DND-41 (cell line): ENCODE data around the gene CIDEA.

ENCODE experiments used
- CTCF ChIP-seq: IDR thresholded peaks from 2 replicates; pipeline ENCODE4 v1.5.1; 2012; ENCODE audit warnings: borderline replicate concordance, low read length, moderate library complexity, mild to moderate bottlenecking; ENCODE audit not compliant: poor library complexity, severe bottlenecking; ENCODE audit errors: extremely low read depth
- EZH2 ChIP-seq: IDR thresholded peaks from 3 replicates; pipeline ENCODE4 v1.6.1; 2012; ENCODE audit warnings: borderline replicate concordance, low read depth, mild to moderate bottlenecking, moderate library complexity, low read length, inconsistent platforms; ENCODE audit not compliant: severe bottlenecking

GRCh38 chr18:12296087-12296403, 41.9 kb downstream of the CIDEA start:
- no peak for TF ChIP-seq CTCF
- TF ChIP-seq EZH2, result no peak
